GM23338 (cell line): ENCODE data around the gene OPRL1.

Experiments
- CREB1 ChIP-seq: fragments of 250-450 bp; sonication (Bioruptor Pico); IDR thresholded peaks from 2 replicates; pipeline ENCODE4 v1.5.0; 2020; ENCODE audit warnings: low read depth, mild to moderate bottlenecking, moderate library complexity
- EZH2 ChIP-seq: fragments of 200-600 bp; sonication (generic); IDR thresholded peaks from one replicate; pipeline ENCODE4 v1.8.0; 2017; ENCODE audit warnings: antibody characterized with exemption, mild to moderate bottlenecking, low read depth; ENCODE audit not compliant: unreplicated experiment
- EZH2phosphoT487 ChIP-seq: fragments of 200-600 bp; sonication (generic); IDR thresholded peaks from one replicate; pipeline ENCODE4 v1.8.1; 2018; ENCODE audit warnings: antibody characterized with exemption; ENCODE audit not compliant: unreplicated experiment
- POLR2AphosphoS5 ChIP-seq: IDR thresholded peaks from 2 replicates; pipeline ENCODE4 v1.6.1; 2016; ENCODE audit warnings: antibody characterized with exemption, low read depth
- REST ChIP-seq: IDR thresholded peaks from one replicate; pipeline ENCODE4 v1.6.1; 2018; ENCODE audit warnings: antibody characterized with exemption; ENCODE audit not compliant: unreplicated experiment
- TF ChIP-seq, protein P1 (sequence below), 2 experiments: fragments of 200-600 bp in 1 of 2; sonication (generic) in 1 of 2; conservative IDR thresholded peaks; 2 replicates each; pipeline versions ENCODE4 v1.5.1 to v1.6.1; 2016 to 2017; ENCODE audit warnings: antibody characterized with exemption in 2 of 2, low read depth in 2 of 2, mild to moderate bottlenecking in 2 of 2, moderate library complexity in 1 of 2

GRCh38 chr20:64139199-64140060 lies 59.5 kb downstream of the OPRL1 start:
- TF ChIP-seq EZH2phosphoT487 (no peak), POLR2AphosphoS5 (no peak), EZH2 (no peak), REST (no peak), CREB1 (CRISPR knock-in tag) (no peak)
- TF ChIP-seq, protein P1, sequence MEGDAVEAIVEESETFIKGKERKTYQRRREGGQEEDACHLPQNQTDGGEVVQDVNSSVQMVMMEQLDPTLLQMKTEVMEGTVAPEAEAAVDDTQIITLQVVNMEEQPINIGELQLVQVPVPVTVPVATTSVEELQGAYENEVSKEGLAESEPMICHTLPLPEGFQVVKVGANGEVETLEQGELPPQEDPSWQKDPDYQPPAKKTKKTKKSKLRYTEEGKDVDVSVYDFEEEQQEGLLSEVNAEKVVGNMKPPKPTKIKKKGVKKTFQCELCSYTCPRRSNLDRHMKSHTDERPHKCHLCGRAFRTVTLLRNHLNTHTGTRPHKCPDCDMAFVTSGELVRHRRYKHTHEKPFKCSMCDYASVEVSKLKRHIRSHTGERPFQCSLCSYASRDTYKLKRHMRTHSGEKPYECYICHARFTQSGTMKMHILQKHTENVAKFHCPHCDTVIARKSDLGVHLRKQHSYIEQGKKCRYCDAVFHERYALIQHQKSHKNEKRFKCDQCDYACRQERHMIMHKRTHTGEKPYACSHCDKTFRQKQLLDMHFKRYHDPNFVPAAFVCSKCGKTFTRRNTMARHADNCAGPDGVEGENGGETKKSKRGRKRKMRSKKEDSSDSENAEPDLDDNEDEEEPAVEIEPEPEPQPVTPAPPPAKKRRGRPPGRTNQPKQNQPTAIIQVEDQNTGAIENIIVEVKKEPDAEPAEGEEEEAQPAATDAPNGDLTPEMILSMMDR (conservative IDR thresholded peaks at IDR 0.05; ENCODE audit: low read depth in 2 of 2): no peak
